B cell (primary cell): Measurements from ENCODE around the gene SH2B2.

Source experiments
- CTCF ChIP-seq: fragments of 200-600 bp; IDR thresholded peaks from one replicate; pipeline ENCODE4 v1.8.0; 2022; ENCODE audit warnings: antibody characterized with exemption, mild to moderate bottlenecking
- EZH2 ChIP-seq: IDR thresholded peaks from 2 replicates; pipeline ENCODE4 v1.6.1; 2012; ENCODE audit warnings: borderline replicate concordance, low read depth, mild to moderate bottlenecking, moderate library complexity, low read length; ENCODE audit not compliant: insufficient read depth, poor library complexity, severe bottlenecking

DNA sequence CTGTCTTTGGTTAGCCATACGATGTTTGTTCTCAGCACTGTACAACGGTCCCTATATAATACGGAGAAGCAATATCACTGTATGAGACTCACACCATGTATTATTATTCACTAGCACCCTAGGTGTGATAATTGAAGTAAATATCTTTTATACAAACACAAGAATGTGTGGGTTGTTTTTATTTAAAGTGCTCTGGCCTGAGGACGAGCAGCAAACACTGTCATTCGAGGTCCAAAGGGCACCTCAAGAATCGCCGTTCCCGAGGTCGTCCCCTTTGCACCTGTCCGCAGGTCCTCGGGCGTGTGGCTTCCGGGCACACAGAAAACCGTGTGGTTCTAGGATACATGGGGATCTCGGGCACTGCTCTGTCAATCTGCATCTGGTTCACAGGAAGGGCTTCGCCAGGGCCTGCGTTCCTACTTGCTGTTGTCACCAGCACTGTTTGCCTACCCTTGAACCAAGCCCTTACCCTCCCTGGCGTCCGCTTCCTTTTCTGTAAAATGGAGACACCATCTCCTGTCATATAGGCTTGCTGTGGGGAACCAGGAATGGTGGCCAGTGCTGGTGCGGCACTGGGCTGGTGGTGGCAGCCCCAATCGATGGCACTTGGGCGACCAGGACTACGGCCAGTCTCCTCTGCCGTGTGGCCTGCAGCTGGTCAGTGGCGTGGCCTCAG, 28.5 kb upstream of the SH2B2 start:
- TF ChIP-seq CTCF (no peak), EZH2 (no peak)
